Measurements from ENCODE around the gene SYCE3.
"Not testable (repeated sequence)": the region's sequence is repeated elsewhere in the genome, so short reads cannot be mapped to it uniquely, and the experiment has no call there.

Gene SYCE3

GRCh38 chr22:50529416-50529896 lies 33.3 kb downstream of the SYCE3 start:
- DNase-seq = peak; percentile 62

DNA sequence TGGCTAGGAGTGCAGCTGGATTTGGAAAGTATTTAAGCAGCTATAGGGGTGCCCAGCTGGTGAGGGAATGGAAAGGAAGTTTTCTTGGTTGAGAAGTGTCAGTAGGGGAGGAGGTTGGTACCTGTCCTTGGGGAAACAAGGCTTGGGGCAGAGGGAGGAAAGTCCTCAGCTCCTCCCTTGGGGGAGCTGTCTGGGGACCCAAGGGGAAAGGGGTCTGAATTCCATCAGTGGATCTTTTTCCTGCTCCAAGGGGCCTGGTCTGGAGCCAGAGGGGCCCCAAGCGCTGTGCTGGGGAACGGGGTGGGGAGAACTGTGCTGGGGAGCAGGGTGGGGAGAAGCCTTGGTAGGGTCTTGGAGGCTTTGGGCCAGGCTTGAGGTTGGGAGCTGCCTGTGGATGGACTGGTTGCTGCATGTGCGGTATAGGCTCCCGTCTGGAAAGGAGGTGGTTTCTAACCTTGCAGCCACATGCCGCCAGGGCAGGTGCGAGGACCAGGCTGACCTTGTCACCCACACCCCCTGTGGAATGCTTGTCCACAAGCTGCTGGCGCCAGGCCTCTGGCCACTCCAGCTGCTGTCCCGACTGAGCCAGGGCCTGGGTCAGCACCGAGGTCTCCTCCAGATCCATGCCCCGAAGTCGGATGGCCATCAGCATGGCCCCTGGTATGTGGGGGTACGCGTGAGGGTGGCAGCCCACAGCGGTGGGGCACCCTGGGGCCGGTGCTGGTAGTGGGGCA lies 33.9 kb downstream of the SYCE3 start:
- no peak for DNase-seq

GRCh38 chr22:50527921-50528681 lies 34.6 kb downstream of the SYCE3 start:
- DNase-seq = no peak

- DNase-seq = peak; percentile 76
Observed at GRCh38 chr22:50526834-50527801, 35.6 kb downstream of the SYCE3 start.

DNA sequence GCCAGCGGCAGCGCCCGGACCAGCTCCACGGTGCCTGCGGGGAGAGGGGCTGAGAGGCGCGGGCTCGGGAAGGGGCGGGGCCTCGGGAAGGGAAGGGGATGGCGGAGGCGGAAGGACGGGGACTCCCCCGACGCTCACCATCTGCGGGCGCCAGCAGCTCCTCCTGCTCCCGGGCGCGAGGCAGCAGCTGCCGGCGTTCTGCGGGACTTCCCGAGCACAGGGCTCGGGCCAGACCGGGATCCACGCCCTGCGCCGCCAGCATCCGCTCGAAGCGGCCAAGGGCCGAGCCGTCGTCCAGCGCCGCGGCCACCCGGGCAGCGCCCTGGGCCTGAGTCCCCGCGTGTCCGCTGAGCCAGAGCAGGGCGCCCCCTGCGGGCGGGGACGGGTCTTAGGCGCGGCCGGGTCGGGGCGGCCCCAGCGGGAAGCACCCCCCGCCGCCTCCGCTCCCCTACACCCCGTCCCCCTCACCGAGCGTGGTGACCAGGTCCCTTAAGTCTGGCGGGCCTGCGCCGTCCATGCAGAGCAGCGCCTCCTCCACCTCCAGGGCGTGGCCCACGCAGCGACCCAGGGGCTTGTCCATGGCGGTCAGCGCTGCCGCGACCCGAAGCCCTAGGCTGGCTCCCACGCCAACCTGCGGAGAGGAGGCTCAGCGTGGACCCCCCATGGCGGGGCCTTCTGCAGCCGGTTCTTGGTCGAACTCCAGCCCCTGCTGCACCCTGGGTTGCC lies 36.4 kb downstream of the SYCE3 start:
- peak; percentile 93 for DNase-seq

- DNase-seq = no peak
Observed at GRCh38 chr22:50525858-50526107, 36.9 kb downstream of the SYCE3 start.

- DNase-seq = peak; percentile 99
Observed at GRCh38 chr22:50525104-50525857, 37.4 kb downstream of the SYCE3 start, which contains the start of gene SCO2. SCO2 (minus strand) TSS chr22:50525598; CDS start chr22:50524411, 1,187 bp downstream.

GRCh38 chr22:50524676-50525103 lies 38.0 kb downstream of the SYCE3 start:
- DNase-seq = no peak

DNA sequence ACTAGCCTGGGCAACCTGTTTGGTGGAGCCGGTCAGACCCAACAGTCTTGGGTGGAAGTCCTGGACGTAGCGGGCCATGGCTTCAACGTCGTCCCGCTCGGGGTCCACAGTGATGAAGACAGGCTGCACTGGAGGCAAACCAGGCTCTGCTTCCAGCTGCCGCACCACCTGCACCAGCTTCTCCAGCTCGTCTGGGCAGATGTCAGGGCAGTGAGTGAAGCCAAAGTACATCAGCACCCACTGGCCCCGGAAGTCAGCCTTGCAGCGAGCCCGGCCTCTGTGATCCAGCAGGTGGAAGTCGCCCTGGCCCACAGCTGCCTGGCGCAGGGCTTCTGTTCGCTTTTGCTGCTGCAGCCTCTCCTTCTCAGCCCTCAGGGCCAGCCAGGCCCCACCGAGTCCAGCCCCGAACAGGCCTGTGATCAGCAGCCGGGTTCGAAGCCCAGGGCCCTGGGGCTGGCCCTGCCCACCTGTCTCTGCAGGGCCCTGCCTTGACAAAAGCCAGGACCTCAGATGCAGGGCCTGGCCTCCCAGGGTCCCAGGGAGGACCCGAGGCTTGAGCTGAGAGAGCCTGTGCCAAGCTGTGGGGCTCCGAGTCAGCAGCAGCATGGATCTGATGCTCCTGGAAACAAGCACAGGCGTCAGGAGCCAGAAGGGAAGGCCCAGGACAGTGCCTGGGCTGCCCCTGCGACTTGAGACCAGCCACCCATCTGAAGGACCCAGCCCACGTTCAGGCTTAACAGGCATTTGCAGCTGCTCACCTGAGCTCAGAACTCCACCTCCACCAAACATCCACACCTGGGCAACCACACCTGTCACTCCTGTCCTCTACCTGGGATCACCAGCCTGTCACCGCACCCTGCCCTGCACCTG lies 38.7 kb downstream of the SYCE3 start:
- DNase-seq = no peak

- DNase-seq = no peak
Observed at GRCh38 chr22:50523458-50523805, 39.3 kb downstream of the SYCE3 start.

- DNase-seq = no peak
Observed at GRCh38 chr22:50522806-50523438, 39.8 kb downstream of the SYCE3 start.

- DNase-seq = no peak
Observed at GRCh38 chr22:50522208-50522805, 40.4 kb downstream of the SYCE3 start.

GRCh38 chr22:50521710-50522109 lies 41.0 kb downstream of the SYCE3 start:
- no peak for DNase-seq

GRCh38 chr22:50520826-50521453 lies 41.8 kb downstream of the SYCE3 start:
- no peak for DNase-seq

DNA sequence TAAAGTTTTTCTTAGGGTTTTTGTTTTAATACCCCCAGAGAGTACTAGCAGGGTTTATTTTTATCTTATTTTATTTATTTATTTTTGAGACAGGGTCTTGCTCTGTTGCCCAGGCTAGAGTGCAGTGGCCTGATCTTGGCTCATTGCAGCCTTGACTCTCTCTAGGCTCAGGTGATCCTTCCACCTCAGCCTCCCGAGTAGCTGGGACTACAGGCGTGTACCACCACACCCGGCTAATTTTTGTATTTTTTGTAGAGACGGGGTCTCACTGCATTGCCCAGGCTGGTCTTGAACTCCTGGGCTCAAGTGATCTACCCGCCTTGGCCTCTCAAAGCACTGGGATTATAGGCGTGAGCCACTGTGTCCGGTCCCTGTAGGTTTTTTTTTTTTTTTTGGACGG lies 42.5 kb downstream of the SYCE3 start:
- not testable (repeated sequence) for DNase-seq

DNA sequence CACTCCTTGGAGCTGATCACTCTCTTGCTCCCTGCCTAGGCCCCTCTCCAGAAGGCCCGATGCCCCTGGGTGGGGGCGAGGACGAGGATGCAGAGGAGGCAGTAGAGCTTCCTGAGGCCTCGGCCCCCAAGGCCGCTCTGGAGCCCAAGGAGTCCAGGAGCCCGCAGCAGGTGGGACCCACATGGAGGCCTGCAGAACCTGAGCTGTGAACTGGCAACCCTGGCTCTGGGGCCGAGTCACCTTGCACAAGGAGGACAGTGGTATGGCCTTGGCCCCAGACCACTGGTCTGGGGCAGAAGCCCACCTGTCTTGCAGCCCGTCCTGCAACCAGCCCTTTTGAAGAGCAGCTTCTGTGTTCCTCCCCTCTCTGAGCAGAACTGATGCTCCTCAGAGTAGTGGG lies 43.6 kb downstream of the SYCE3 start:
- no peak for DNase-seq

GRCh38 chr22:50518606-50519005 lies 44.1 kb downstream of the SYCE3 start:
- no peak for DNase-seq

GRCh38 chr22:50517495-50518260 lies 45.0 kb downstream of the SYCE3 start:
- no peak for DNase-seq

DNA sequence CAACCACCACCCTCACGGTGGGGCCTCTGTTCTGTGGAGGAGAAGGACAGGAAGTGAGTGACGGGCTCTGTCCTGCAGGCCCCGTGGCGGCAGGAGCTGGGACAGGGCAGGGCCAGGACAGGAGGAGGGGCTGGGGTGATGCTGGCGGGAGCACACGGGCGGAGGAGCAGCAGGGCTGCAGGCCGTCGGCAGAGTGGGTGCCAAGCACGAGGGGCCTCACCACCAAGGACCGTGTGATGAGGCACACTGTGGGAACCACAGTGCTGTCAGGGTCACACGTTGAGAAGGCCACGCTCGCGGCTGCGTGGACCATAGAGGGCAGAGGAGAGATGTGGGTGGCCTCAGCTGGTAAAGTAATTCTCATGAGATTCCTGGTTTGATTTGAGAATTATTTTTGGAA lies 45.8 kb downstream of the SYCE3 start:
- no peak for DNase-seq

Measured in activated CD8-positive, alpha-beta memory T cell treated with anti-CD3 and anti-CD28 coated beads, Interleukin-2, amount 50 U/mL, for 48 hours (primary cell).